Neuronal stem cell (in vitro differentiated cells): ENCODE measurements around the gene CNOT9.
"Not testable (repeated sequence)": the region's sequence is repeated elsewhere in the genome, so short reads cannot be mapped to it uniquely, and the experiment has no call there.

ENCODE experiments used
- DNase-seq: peaks from one replicate; pipeline ENCODE4 v3.0.0-alpha.2; 2013; ENCODE audit warnings: low spot score
- H2AFZ ChIP-seq: one replicate; pipeline ENCODE4 v1.6.1; 2013; ENCODE audit warnings: mild to moderate bottlenecking, low read length, inconsistent platforms
- H2AK5ac ChIP-seq: 2 replicates; pipeline ENCODE4 v1.6.1; 2013; ENCODE audit warnings: low read depth, mild to moderate bottlenecking, inconsistent platforms, low read length, moderate library complexity, mixed read lengths
- H2BK120ac ChIP-seq: 2 replicates; pipeline ENCODE4 v1.6.1; 2013; ENCODE audit warnings: low read depth, mild to moderate bottlenecking, inconsistent platforms, low read length, moderate library complexity, mixed read lengths
- H2BK12ac ChIP-seq: one replicate; pipeline ENCODE4 v1.6.1; 2013; ENCODE audit warnings: low read length, inconsistent platforms
- H2BK15ac ChIP-seq: 2 replicates; pipeline ENCODE4 v1.6.1; 2013; ENCODE audit warnings: mild to moderate bottlenecking, low read length, inconsistent platforms, mixed read lengths
- H2BK5ac ChIP-seq: one replicate; pipeline ENCODE4 v1.6.1; 2013; ENCODE audit warnings: inconsistent platforms, mild to moderate bottlenecking, low read length, moderate library complexity
- H3K14ac ChIP-seq: one replicate; pipeline ENCODE4 v1.6.1; 2013; ENCODE audit warnings: low read length, inconsistent platforms
- H3K18ac ChIP-seq: 2 replicates; pipeline ENCODE4 v1.6.1; 2013; ENCODE audit warnings: low read length, inconsistent platforms
- H3K23ac ChIP-seq: 2 replicates; pipeline ENCODE4 v1.6.1; 2013; ENCODE audit warnings: low read depth, mild to moderate bottlenecking, mixed read lengths, low read length, inconsistent platforms; ENCODE audit not compliant: poor library complexity
- H3K27ac ChIP-seq: replicated peaks from 3 replicates; pipeline ENCODE4 v1.5.1; 2013; ENCODE audit warnings: low read length, inconsistent platforms
- H3K27me3 ChIP-seq, 3 experiments: 2 replicates each; pipeline ENCODE4 v1.6.1; 2013; ENCODE audit warnings: low read length in 3 of 3, mild to moderate bottlenecking in 2 of 3, inconsistent platforms in 1 of 3, low read depth in 1 of 3, mixed read lengths in 1 of 3, moderate library complexity in 1 of 3; ENCODE audit not compliant: control insufficient read depth in 3 of 3, insufficient read depth in 3 of 3
- H3K36me3 ChIP-seq, 2 donors: replicated peaks in 1 of 2; 2 replicates each; pipeline ENCODE4 v1.6.1; 2013; ENCODE audit warnings: low read length in 2 of 2; ENCODE audit not compliant: control insufficient read depth in 2 of 2, insufficient read depth in 2 of 2
- H3K4ac ChIP-seq: 2 replicates; pipeline ENCODE4 v1.6.1; 2013; ENCODE audit warnings: inconsistent platforms, mild to moderate bottlenecking, low read length, moderate library complexity
- H3K4me1 ChIP-seq, 2 donors: 1 replicate in 1 of 2; 2 replicates in 1 of 2; pipeline ENCODE4 v1.6.1; 2013; ENCODE audit warnings: low read length in 2 of 2, low read depth in 1 of 2; ENCODE audit not compliant: control insufficient read depth in 2 of 2, insufficient read depth in 1 of 2
- H3K4me2 ChIP-seq: one replicate; pipeline ENCODE4 v1.6.1; 2013; ENCODE audit warnings: mild to moderate bottlenecking, low read length, inconsistent platforms; ENCODE audit not compliant: insufficient read depth, poor library complexity, severe bottlenecking
- H3K4me3 ChIP-seq, 2 donors: 2 replicates each; pipeline ENCODE4 v1.5.1; 2013; ENCODE audit warnings: low read length in 2 of 2, mild to moderate bottlenecking in 2 of 2, inconsistent platforms in 1 of 2, moderate library complexity in 1 of 2
- H3K79me1 ChIP-seq: one replicate; pipeline ENCODE4 v1.6.1; 2013; ENCODE audit warnings: low read depth, mild to moderate bottlenecking, inconsistent platforms, low read length, moderate library complexity
- H3K9ac ChIP-seq: one replicate; pipeline ENCODE4 v1.6.1; 2013; ENCODE audit warnings: mild to moderate bottlenecking, low read depth, low read length, inconsistent platforms; ENCODE audit not compliant: poor library complexity
- H3K9me3 ChIP-seq, 2 donors: replicated peaks in 1 of 2; 2 replicates each; pipeline versions ENCODE3 to v1.6.1; 2013; ENCODE audit warnings: low read length in 2 of 2, mild to moderate bottlenecking in 2 of 2, inconsistent platforms in 1 of 2, low read depth in 1 of 2, mixed read lengths in 1 of 2, moderate library complexity in 1 of 2; ENCODE audit not compliant: control insufficient read depth in 2 of 2, insufficient read depth in 1 of 2
- H4K8ac ChIP-seq: one replicate; pipeline ENCODE4 v1.6.1; 2013; ENCODE audit warnings: low read depth, mild to moderate bottlenecking, inconsistent platforms, low read length, moderate library complexity
- H4K91ac ChIP-seq: one replicate; pipeline ENCODE4 v1.6.1; 2013; ENCODE audit warnings: low read length, low read depth, mild to moderate bottlenecking, inconsistent platforms; ENCODE audit not compliant: poor library complexity
- WGBS, 2 donors: extraction: QIAGEN DNeasy Blood & Tissue Kit; methylation state at CpG; one replicate each; pipeline ENCODE4 v1.1.7; 2013; ENCODE audit warnings: missing lambda C conversion rate in 2 of 2, mixed read lengths in 1 of 2; ENCODE audit not compliant: insufficient read length in 2 of 2, insufficient replicate concordance in 1 of 2; ENCODE audit errors: extremely low coverage in 2 of 2; 5-methylcytosine and 5-hydroxymethylcytosine counted together

CNOT9 gene

DNA sequence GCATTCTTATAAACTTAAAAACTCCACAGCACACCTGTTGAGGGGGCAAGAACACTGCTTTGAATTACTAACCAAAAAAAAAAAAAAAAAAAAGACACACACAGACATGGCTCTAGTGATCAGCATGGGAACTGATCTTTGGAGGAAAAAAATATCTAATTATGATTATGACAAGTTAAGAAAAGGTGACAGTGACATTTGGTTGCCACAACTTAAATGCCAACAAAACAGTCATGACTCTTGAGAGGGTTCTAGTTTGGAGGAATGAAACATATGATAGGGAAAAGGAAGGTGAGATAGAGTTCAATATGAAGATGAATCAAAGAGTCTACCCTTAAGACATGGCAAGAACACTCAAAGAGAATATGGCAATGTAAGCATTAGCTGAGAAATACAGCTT lies 21.1 kb upstream of the CNOT9 start:
- Histone ChIP-seq H3K14ac (no peak overlapping the region), H2AFZ (no peak overlapping the region), H3K27me3 (no peaks in the 10 kb centered on the region), H3K27ac (no peak overlapping the region), H2BK15ac (no peak overlapping the region), H3K36me3 (peaks cover 13 to 95% of the 10 kb centered on the region in 2 donors), H3K4me1 (no peaks in the 10 kb centered on the region), H3K79me1 (no peaks in the 10 kb centered on the region), H2BK120ac (no peak overlapping the region), H2BK5ac (no peak overlapping the region), H3K9me3 (no peaks in the 10 kb centered on the region), H3K23ac (no peak overlapping the region), H3K4ac (no peak overlapping the region), H2AK5ac (no peak overlapping the region), H4K91ac (no peak overlapping the region), H2BK12ac (no peak overlapping the region), H3K9ac (no peak overlapping the region), H4K8ac (no peak overlapping the region), H3K4me3 (no peak overlapping the region), H3K4me2 (no peak overlapping the region), H3K18ac (no peak overlapping the region)
- no peak for DNase-seq

DNA sequence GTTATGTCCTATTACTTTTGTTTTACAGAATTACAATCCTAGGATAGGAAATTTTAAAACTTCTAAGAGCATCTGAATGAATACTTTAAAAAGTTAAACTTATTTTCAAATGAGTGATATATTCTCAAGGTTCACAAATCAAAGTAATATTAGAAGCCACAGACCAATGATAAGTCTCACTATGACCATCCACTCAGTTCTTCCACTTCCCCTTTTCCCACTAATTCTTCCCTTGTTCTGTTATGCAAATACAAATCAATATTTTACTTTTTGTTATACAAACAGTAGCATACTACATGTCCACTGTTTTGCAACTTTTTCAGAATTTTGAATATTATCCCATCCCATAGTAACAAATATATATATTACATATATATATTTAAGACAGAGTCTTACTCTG lies 20.7 kb upstream of the CNOT9 start:
- H3K79me1 ChIP-seq = no peaks in the 10 kb centered on the region
- H2AFZ ChIP-seq = no peak overlapping the region
- DNase-seq = no peak
- H4K8ac ChIP-seq = no peak overlapping the region
- H2AK5ac ChIP-seq = no peak overlapping the region
- peaks cover 16 to 95% of the 10 kb centered on the region in 2 donors for H3K36me3 ChIP-seq
- no peak overlapping the region for H2BK5ac ChIP-seq
- no peak overlapping the region for H3K14ac ChIP-seq
- no peak overlapping the region for H3K4me2 ChIP-seq
- H3K4me3 ChIP-seq = no peak overlapping the region
- H3K27ac ChIP-seq = no peak overlapping the region
- H3K23ac ChIP-seq = no peak overlapping the region
- H3K27me3 ChIP-seq = no peaks in the 10 kb centered on the region
- no peak overlapping the region for H2BK12ac ChIP-seq
- H3K4me1 ChIP-seq = no peaks in the 10 kb centered on the region
- no peak overlapping the region for H3K18ac ChIP-seq
- no peaks in the 10 kb centered on the region for H3K9me3 ChIP-seq
- H2BK120ac ChIP-seq = no peak overlapping the region
- no peak overlapping the region for H3K4ac ChIP-seq
- H2BK15ac ChIP-seq = no peak overlapping the region
- no peak overlapping the region for H3K9ac ChIP-seq
- H4K91ac ChIP-seq = no peak overlapping the region

DNA sequence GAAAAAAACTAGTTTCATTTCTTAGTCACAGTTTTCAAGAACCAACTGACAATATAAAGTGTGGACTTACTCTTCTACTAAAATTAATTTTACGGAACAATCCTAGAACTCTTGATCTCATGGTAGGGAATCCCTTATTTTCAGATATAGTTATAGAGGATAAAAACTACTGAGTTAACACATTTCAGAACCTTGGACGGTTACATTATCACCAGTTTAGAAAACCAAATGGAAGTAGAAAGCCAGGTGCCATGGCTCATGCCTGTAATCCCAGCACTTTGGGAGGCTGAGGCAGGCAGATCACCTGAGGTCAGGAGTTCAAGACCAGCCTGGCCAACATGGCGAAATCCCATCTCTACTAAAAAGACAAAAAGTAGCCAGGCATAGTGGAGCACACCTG lies 14.4 kb upstream of the CNOT9 start:
- H3K4me2 ChIP-seq, H4K91ac ChIP-seq, H2BK15ac ChIP-seq, DNase-seq, H4K8ac ChIP-seq, H3K79me1 ChIP-seq, H3K14ac ChIP-seq, H3K4ac ChIP-seq, H2AK5ac ChIP-seq, H2AFZ ChIP-seq, H2BK120ac ChIP-seq, H2BK5ac ChIP-seq, H3K4me1 ChIP-seq, H2BK12ac ChIP-seq, H3K27me3 ChIP-seq, H3K9me3 ChIP-seq, H3K18ac ChIP-seq, H3K27ac ChIP-seq, H3K4me3 ChIP-seq, H3K9ac ChIP-seq, H3K23ac ChIP-seq: not testable (repeated sequence)
- no CpG with 5 or more reads among the region's 3 CpGs for WGBS, 2 donors
- peaks cover 19 to 96% of the 10 kb centered on the region in 2 donors for H3K36me3 ChIP-seq

DNA sequence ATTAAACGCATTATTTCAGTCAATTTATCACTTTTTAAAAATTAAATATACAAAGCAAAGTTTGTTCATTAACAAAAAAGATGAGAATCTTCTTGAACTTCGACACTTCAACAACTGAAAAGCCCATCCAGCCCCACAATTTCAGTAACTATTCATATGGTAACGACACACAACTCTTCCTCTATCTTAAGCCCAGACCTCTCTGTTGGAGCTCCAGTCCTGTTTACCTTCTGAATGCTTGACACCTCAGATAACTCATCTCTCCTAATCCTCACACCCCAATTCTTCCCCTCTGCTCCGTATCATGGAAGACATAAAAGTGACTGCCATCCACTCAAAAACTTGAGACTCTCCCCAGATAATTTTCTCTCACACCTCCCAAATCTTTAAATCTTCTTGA lies 13.1 kb upstream of the CNOT9 start:
- Histone ChIP-seq H3K27me3 (no peaks in the 10 kb centered on the region), H3K36me3 (peaks cover 21 to 96% of the 10 kb centered on the region in 2 donors), H2BK12ac (no peak overlapping the region), H2AFZ (no peak overlapping the region), H3K27ac (no peak overlapping the region), H2AK5ac (no peak overlapping the region), H4K91ac (no peak overlapping the region), H2BK120ac (no peak overlapping the region), H3K4me3 (no peak overlapping the region), H4K8ac (no peak overlapping the region), H3K4me1 (no peaks in the 10 kb centered on the region), H3K9me3 (peaks cover 0 to 5% of the 10 kb centered on the region in 2 donors), H3K23ac (no peak overlapping the region), H3K18ac (no peak overlapping the region), H3K9ac (no peak overlapping the region), H3K14ac (no peak overlapping the region), H3K4me2 (no peak overlapping the region), H2BK5ac (no peak overlapping the region), H3K4ac (no peak overlapping the region), H3K79me1 (no peaks in the 10 kb centered on the region), H2BK15ac (no peak overlapping the region)
- WGBS, 2 donors = no CpG with 5 or more reads among the region's 4 CpGs
- no peak for DNase-seq
